Measurements from ENCODE around the gene ITGB4.

The ITGB4 gene

DNA sequence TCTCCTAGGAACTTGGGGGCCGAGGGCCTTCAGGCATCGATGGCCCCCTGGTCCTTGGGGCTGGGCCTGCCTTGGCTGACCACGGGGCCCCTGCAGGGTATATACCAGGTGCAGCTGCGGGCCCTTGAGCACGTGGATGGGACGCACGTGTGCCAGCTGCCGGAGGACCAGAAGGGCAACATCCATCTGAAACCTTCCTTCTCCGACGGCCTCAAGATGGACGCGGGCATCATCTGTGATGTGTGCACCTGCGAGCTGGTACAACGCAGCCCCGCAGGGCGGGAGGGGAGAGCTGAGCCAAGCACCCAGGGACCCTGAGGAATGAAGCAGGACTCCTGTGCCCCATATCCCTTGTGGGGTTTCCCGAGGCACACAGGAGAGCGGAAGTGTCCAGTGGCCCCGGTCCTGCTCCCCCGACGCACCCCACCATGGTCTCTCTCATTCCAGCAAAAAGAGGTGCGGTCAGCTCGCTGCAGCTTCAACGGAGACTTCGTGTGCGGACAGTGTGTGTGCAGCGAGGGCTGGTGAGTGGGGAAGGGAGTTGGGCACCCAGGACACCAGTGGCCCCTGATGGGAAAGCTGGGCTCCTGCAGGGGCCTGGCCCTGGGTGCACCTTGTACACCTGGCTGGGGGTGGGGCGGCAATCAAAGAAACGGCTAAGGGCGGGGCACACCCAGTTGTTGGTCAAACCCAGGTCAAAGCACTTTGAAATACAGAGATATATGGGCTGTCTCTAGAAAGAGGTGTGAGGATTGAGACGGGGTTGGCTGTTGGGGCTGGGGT lies 10.6 kb downstream of the ITGB4 start:
- DNase-seq (ENCODE audit: low spot score), result no peak

DNA sequence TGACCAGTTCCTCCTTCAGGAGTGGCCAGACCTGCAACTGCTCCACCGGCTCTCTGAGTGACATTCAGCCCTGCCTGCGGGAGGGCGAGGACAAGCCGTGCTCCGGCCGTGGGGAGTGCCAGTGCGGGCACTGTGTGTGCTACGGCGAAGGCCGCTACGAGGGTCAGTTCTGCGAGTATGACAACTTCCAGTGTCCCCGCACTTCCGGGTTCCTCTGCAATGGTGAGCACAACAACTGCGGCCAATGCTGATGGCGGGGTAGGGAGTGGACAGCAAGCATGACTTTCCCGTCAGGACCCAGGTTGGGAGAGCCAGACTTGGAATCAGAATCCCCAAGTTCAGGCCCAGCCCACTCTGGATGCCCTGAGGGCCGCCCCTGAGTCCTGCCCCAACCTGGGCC lies 12.2 kb downstream of the ITGB4 start:
- no peak for DNase-seq (ENCODE audit: low spot score)

GRCh38 chr17:75734674-75735294 lies 13.5 kb downstream of the ITGB4 start:
- no peak for DNase-seq (ENCODE audit: low spot score)

DNA sequence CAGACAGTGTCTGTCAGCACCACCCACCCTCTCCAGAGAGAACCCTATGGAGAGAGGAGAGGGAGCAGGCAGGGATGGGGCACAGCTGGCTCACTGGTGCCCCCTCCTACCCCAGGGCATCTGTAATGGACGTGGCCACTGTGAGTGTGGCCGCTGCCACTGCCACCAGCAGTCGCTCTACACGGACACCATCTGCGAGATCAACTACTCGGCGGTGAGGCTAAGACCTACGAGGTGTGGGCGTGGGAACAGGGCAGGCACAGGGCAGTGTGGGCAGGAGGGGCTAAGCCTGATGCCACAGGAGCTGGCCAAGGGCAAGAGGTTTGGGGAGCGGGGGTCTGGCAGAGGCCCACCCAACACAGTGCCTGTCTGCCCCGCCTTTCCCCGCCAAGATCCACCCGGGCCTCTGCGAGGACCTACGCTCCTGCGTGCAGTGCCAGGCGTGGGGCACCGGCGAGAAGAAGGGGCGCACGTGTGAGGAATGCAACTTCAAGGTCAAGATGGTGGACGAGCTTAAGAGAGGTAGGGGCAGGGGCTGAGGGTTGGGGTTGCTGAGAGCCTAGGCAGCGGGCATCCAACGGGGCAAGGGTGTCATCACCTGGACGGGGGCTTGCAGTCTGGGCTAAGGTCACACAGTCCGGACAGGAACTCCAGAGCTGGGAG lies 15.0 kb downstream of the ITGB4 start:
- no peak for DNase-seq (ENCODE audit: low spot score)

DNA sequence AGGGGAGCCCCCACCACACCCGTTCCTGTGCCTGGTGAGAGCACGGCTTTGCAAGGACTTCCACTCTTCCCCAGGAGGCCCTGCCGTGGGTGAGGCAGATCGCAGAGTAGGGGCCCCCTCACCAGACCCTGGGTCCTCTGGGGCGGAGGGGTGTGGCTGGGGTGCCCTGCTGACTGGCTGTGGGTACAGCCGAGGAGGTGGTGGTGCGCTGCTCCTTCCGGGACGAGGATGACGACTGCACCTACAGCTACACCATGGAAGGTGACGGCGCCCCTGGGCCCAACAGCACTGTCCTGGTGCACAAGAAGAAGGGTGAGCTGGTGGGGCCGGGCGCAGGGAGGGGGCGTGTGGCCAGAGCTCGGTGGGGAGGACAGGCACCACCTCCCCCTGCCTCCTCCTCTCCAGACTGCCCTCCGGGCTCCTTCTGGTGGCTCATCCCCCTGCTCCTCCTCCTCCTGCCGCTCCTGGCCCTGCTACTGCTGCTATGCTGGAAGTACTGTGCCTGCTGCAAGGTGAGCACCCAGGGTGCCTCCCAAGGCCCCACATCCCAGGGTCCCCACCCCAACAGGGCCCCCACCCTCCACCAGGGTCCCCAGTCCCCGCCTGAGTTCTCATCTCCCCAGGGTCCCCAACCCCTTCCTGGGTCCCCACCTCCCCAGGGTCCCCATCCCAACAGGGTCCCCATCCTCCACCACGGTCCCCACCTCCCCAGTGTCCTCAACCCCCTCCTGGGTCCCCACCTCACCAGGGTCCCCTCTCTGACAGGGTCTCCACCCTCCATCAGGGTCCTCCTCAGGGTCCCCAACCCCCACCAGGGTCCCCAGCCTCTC lies 16.1 kb downstream of the ITGB4 start:
- no peak for DNase-seq (ENCODE audit: low spot score)

GRCh38 chr17:75738218-75738802 lies 17.1 kb downstream of the ITGB4 start:
- no peak for DNase-seq (ENCODE audit: low spot score)

DNA sequence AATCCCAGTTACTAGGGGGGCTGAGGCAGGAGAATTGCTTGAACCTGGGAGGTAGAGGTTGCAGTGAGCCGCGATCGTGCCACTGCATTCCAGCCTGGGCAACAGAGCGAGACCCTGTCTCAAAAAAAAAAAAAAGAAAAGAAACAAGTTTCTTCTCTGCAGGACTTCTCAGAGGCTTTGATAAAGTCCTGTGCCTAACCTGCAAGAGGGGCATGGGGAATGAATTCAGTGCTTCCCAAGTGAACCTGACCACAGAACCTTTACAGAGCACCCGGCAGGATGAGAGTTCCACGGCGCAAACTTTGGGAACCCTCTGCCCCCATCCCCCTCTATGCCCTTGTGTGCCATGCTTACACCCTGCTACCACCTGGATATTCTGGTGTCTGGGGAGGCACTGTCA lies 17.9 kb downstream of the ITGB4 start:
- DNase-seq (ENCODE audit: low spot score), result no peak

DNA sequence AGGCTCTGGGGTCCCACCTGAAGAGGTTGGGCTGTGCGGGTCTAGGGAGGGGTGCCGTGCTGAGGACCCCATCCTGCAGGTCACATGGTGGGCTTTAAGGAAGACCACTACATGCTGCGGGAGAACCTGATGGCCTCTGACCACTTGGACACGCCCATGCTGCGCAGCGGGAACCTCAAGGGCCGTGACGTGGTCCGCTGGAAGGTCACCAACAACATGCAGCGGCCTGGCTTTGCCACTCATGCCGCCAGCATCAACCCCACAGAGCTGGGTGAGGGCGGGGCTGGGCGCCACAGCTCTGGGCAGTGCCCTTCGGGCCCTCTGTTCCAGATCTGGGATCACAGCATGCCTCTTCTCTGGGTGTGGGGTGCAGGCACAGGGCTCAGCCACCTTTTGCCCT lies 18.5 kb downstream of the ITGB4 start:
- DNase-seq (ENCODE audit: low spot score), result no peak

- DNase-seq (ENCODE audit: low spot score), result no peak
Measured at GRCh38 chr17:75740215-75740614, 19.0 kb downstream of the ITGB4 start.

- DNase-seq (ENCODE audit: low spot score), result no peak
Measured at GRCh38 chr17:75740631-75741077, 19.4 kb downstream of the ITGB4 start.

GRCh38 chr17:75742337-75742736 lies 21.1 kb downstream of the ITGB4 start:
- no peak for DNase-seq (ENCODE audit: low spot score)

DNA sequence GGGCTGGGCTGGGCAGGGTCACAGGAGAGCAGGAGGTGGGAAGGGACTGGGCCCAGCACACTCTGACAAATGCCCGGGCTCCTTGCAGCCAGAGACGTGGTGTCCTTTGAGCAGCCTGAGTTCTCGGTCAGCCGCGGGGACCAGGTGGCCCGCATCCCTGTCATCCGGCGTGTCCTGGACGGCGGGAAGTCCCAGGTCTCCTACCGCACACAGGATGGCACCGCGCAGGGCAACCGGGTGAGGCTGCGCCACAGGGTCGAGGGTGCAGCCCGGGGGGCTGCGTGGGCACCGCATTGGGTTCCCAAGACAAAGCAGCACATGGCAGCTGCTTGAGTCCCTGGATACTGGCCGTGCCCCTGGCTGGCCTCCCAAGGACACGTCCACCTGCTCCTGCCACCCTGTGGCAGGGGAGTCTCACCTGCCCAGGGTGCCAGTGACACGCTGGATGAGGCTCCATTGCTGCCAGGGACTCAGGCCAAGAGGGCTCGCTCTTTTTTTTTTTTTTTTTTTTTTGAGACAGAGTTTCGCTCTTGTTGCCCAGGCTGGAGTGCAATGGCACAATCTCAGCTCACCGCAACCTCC lies 22.5 kb downstream of the ITGB4 start:
- DNase-seq (ENCODE audit: low spot score), result no peak

GRCh38 chr17:75748706-75749105 lies 27.4 kb downstream of the ITGB4 start:
- no peak for DNase-seq (ENCODE audit: low spot score)

- DNase-seq (ENCODE audit: low spot score), result peak; percentile 56
Measured at GRCh38 chr17:75749545-75750389, 28.5 kb downstream of the ITGB4 start.

DNA sequence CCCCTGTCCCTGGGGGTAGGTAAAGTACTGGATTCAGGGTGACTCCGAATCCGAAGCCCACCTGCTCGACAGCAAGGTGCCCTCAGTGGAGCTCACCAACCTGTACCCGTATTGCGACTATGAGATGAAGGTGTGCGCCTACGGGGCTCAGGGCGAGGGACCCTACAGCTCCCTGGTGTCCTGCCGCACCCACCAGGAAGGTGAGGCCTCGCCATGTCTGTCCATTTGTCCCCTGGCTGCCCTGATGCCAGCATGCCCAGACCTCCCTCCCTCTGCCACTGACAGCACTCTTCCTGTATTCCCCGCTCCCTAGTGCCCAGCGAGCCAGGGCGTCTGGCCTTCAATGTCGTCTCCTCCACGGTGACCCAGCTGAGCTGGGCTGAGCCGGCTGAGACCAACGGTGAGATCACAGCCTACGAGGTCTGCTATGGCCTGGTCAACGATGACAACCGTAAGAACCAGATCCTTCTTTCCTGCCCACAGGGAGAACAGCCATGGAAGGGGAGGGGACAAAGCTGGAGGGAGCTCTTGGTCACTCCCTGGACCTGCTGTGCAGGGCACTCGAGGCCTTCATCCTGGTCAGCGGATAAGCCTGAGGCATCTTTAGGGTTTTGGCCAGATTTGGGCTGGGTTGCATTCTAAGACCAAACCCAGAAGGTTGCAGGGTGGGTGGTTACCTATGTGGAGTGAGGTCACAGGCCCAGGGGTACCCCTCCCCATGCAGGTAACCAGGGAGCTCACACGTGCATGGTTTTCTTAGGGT lies 29.6 kb downstream of the ITGB4 start:
- DNase-seq (ENCODE audit: low spot score), result no peak

GRCh38 chr17:75751676-75752404 lies 30.6 kb downstream of the ITGB4 start:
- no peak for DNase-seq (ENCODE audit: low spot score)

- no peak for DNase-seq (ENCODE audit: low spot score)
Measured at GRCh38 chr17:75752405-75752709, 31.1 kb downstream of the ITGB4 start.

DNA sequence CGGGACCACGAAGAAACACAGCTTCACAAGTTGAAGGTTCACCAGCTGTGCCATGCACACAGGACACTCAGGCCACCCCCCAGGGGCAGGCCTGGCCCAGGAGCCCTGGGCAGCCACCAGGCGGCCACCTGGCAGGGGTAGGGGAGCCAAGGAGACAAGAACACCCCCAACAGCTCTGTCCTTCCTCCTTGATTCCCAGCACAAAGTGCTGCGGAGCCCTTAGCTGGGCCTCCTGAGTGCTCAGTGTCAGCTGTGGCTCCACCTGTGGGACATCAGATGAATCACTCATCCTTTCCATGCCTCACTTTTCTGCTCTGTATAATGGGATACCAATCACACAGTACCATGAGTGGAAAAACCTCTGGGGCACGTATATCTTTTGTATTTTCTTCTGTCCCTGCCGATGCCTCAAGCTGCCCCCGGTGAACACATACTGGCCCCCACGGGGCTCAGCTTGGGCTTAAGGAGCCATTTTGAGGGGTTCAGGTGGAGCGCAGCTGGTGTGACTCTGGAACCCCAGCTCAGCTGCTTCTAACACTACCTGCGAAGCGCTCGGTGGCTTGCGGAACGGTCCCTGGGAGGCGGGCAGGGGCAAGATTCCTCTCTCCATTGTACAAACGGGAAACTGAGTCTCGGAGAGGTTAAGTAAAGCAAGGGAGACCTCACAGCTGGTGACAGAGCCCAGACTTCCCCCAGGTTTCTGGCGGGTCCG lies 31.7 kb downstream of the ITGB4 start:
- DNase-seq (ENCODE audit: low spot score), result no peak
